GM12874 (cell line): ENCODE data around the gene SP3.

ENCODE experiments used
- CTCF ChIP-seq: IDR thresholded peaks from 2 replicates; pipeline ENCODE4 v1.5.1; 2011; ENCODE audit warnings: low read depth, mild to moderate bottlenecking, control low read depth, low read length, moderate library complexity; ENCODE audit not compliant: insufficient read depth

The SP3 gene

GRCh38 chr2:173964565-173965371 is 405 bp downstream of the SP3 start:
- no peak for TF ChIP-seq CTCF

GRCh38 chr2:173963817-173964564 is 1.2 kb downstream of the SP3 start:
- no peak for TF ChIP-seq CTCF

- TF ChIP-seq CTCF = peak; percentile 14; the same call in 1 of the 2 replicates
Measured at GRCh38 chr2:173963323-173963816, 1.8 kb downstream of the SP3 start.

- no peak for TF ChIP-seq CTCF
Measured at GRCh38 chr2:173962583-173963110, 2.5 kb downstream of the SP3 start.

- TF ChIP-seq CTCF = no peak
Measured at GRCh38 chr2:173962031-173962430, 3.1 kb downstream of the SP3 start.

- TF ChIP-seq CTCF = no peak
Measured at GRCh38 chr2:173961346-173961705, 3.8 kb downstream of the SP3 start.

GRCh38 chr2:173959909-173960308 is 5.3 kb downstream of the SP3 start:
- TF ChIP-seq CTCF = no peak
